Measurements from ENCODE around the gene GPR68. TPM values are rescaled to one million over a fixed set of nuclear protein-coding genes. Genes with fewer than 3 reads are reported as not detected.

The GPR68 gene
- total and polyA plus RNA-seq, 2 donors (not counting 1 experiment from before 2014, with no cell fraction given): 0.31 to 0.34 TPM

- TF ChIP-seq CTCF (IDR thresholded peaks at IDR 0.05): no peak
- no peak for TF ChIP-seq EZH2 (IDR thresholded peaks at IDR 0.05; ENCODE audit: borderline replicate concordance, insufficient read depth, low read depth, low read length, poor library complexity, severe bottlenecking)
- H3K4me3 Mint-ChIP-seq: no peak overlapping the region
- no peak overlapping the region for H2AFZ ChIP-seq (ENCODE audit: insufficient read depth, low read depth, low read length, poor library complexity, severe bottlenecking)
- H3K9me3 Mint-ChIP-seq (ENCODE audit: insufficient read depth): no peaks in the 10 kb centered on the region
- H4K20me1 ChIP-seq (ENCODE audit: control insufficient read depth, insufficient read depth, low read length, poor library complexity, severe bottlenecking): no peaks in the 10 kb centered on the region
- H3K4me3 ChIP-seq (ENCODE audit: control extremely low read depth in 1 of 5, extremely low read depth in 1 of 5, insufficient read depth in 1 of 5, low read depth in 2 of 5, low read length in 4 of 5): no peak overlapping the region
- CTCF ChIA-PET: interaction anchor here (0.7 kb wide), 1 partner anchor 11 kb away, joined by 3 read pairs; no protein-coding TSS in a partner anchor
- DNase-seq (no peak), ATAC-seq (ENCODE audit: low read depth) (no peak)
- 93% methylated on average over 4 of the region's 7 CpGs for whole genome bisulfite sequencing (ENCODE audit: insufficient coverage)
- no peaks in the 10 kb centered on the region for H3K27me3 Mint-ChIP-seq
- H3K27ac Mint-ChIP-seq: no peak overlapping the region
- H3K9ac ChIP-seq (ENCODE audit: low read length): no peak overlapping the region
- no peaks in the 10 kb centered on the region for H3K36me3 ChIP-seq (replicated peaks in 1 of 2; ENCODE audit: control extremely low read depth in 1 of 2, control insufficient read depth in 1 of 2, extremely low read depth in 1 of 2, insufficient read depth in 2 of 2, low read length in 1 of 2)
- H3K27me3 ChIP-seq (replicated peaks in 1 of 4; ENCODE audit: control extremely low read depth in 1 of 4, control insufficient read depth in 3 of 4, insufficient read depth in 4 of 4, low read length in 3 of 4): no peaks in the 10 kb centered on the region
- POLR2A ChIA-PET: interaction anchor here (0.6 kb wide), 1 partner anchor 803 kb away, joined by 4 read pairs; the partner anchor contains the start of gene TRIP11
- intact Hi-C loops (cut with micrococcal nuclease): no loop called here
- no peak overlapping the region for H3K4me2 ChIP-seq (replicated peaks; ENCODE audit: low read depth, low read length, poor library complexity, severe bottlenecking)
- peaks cover 31% of the 10 kb centered on the region for H3K4me1 Mint-ChIP-seq
- no peaks in the 10 kb centered on the region for H3K9me3 ChIP-seq (ENCODE audit: control extremely low read depth in 1 of 3, control insufficient read depth in 2 of 3, insufficient read depth in 1 of 3, low read length in 2 of 3)
- H3K4me1 ChIP-seq (ENCODE audit: control insufficient read depth in 2 of 2, insufficient read depth in 2 of 2, low read length in 2 of 2): peaks cover 28 to 40% of the 10 kb centered on the region in 2 donors
- peaks cover 2% of the 10 kb centered on the region for H3K79me2 ChIP-seq (ENCODE audit: control insufficient read depth, insufficient read depth, low read length)
- H3K27ac ChIP-seq (ENCODE audit: low read length in 2 of 2): no peak overlapping the region
These were observed 7.3 kb downstream of the GPR68 start for GRCh38 chr14:91237219-91237618.

GRCh38 chr14:91235841-91236240, 8.7 kb downstream of the GPR68 start:
- H3K9ac ChIP-seq (ENCODE audit: low read length): no peak overlapping the region
- 100% methylated on average over 6 of the region's 7 CpGs for WGBS (ENCODE audit: insufficient coverage)
- Mint-ChIP-seq H3K4me3 (no peak overlapping the region), H3K9me3 (ENCODE audit: insufficient read depth) (no peaks in the 10 kb centered on the region), H3K4me1 (peaks cover 32% of the 10 kb centered on the region), H3K27ac (no peak overlapping the region), H3K27me3 (no peaks in the 10 kb centered on the region)
- DNase-seq: no peak
- peaks cover 27 to 40% of the 10 kb centered on the region in 2 donors for H3K4me1 ChIP-seq (ENCODE audit: control insufficient read depth in 2 of 2, insufficient read depth in 2 of 2, low read length in 2 of 2)
- peaks cover 0 to 6% (median 4%) of the 10 kb centered on the region in 3 donors for H3K9me3 ChIP-seq (ENCODE audit: control extremely low read depth in 1 of 3, control insufficient read depth in 2 of 3, insufficient read depth in 1 of 3, low read length in 2 of 3)
- POLR2A ChIA-PET: no interaction called here
- H4K20me1 ChIP-seq (ENCODE audit: control insufficient read depth, insufficient read depth, low read length, poor library complexity, severe bottlenecking): no peaks in the 10 kb centered on the region
- no peak overlapping the region for H3K4me3 ChIP-seq (ENCODE audit: control extremely low read depth in 1 of 5, extremely low read depth in 1 of 5, insufficient read depth in 1 of 5, low read depth in 2 of 5, low read length in 4 of 5)
- no peak for ATAC-seq (ENCODE audit: low read depth)
- H3K79me2 ChIP-seq (ENCODE audit: control insufficient read depth, insufficient read depth, low read length): peaks cover 5% of the 10 kb centered on the region
- TF ChIP-seq EZH2 (IDR thresholded peaks at IDR 0.05; ENCODE audit: borderline replicate concordance, insufficient read depth, low read depth, low read length, poor library complexity, severe bottlenecking) (no peak), CTCF (IDR thresholded peaks at IDR 0.05) (no peak)
- no peak overlapping the region for H3K27ac ChIP-seq (ENCODE audit: low read length in 2 of 2)
- intact Hi-C loops (cut with micrococcal nuclease): no loop called here
- H2AFZ ChIP-seq (ENCODE audit: insufficient read depth, low read depth, low read length, poor library complexity, severe bottlenecking): no peak overlapping the region
- no peaks in the 10 kb centered on the region for H3K36me3 ChIP-seq (replicated peaks in 1 of 2; ENCODE audit: control extremely low read depth in 1 of 2, control insufficient read depth in 1 of 2, extremely low read depth in 1 of 2, insufficient read depth in 2 of 2, low read length in 1 of 2)
- H3K27me3 ChIP-seq (replicated peaks in 1 of 4; ENCODE audit: control extremely low read depth in 1 of 4, control insufficient read depth in 3 of 4, insufficient read depth in 4 of 4, low read length in 3 of 4): no peaks in the 10 kb centered on the region
- CTCF ChIA-PET: interaction anchor here (1.4 kb wide), 1 partner anchor 191 kb away, joined by 4 read pairs; no protein-coding TSS in a partner anchor
- no peak overlapping the region for H3K4me2 ChIP-seq (replicated peaks; ENCODE audit: low read depth, low read length, poor library complexity, severe bottlenecking)
